ENCODE data around the gene RIPK4. TPM values are rescaled to one million over a fixed set of nuclear protein-coding genes. Genes with fewer than 3 reads are reported as not detected.

RIPK4 gene
- total RNA-seq, 1 experiment from 2014 or later, result not detected

GRCh38 chr21:41768437-41769042 is 1.7 kb upstream of the RIPK4 start:
- Histone ChIP-seq H3K27ac (no peak overlapping the region), H3K36me3 (no peaks in the 10 kb centered on the region), H3K9me3 (replicated peaks) (no peaks in the 10 kb centered on the region), H3K4me1 (no peaks in the 10 kb centered on the region), H3K4me3 (no peak overlapping the region), H3K27me3 (peaks cover 15% of the 10 kb centered on the region; the same call in 1 of the 2 replicates)
- DNase-seq, result no peak

- H3K4me1 ChIP-seq, result no peaks in the 10 kb centered on the region
- peaks cover 15% of the 10 kb centered on the region; the same call in 1 of the 2 replicates for H3K27me3 ChIP-seq
- no peaks in the 10 kb centered on the region for H3K36me3 ChIP-seq
- no peak overlapping the region for H3K4me3 ChIP-seq
- no peak overlapping the region for H3K27ac ChIP-seq
- DNase-seq, result no peak
- H3K9me3 ChIP-seq (replicated peaks), result no peaks in the 10 kb centered on the region
Observed at GRCh38 chr21:41767606-41768436, 969 bp upstream of the RIPK4 start.

GRCh38 chr21:41765973-41766882 is 624 bp downstream of the RIPK4 start:
- Histone ChIP-seq H3K27ac (no peak overlapping the region), H3K36me3 (no peaks in the 10 kb centered on the region), H3K4me1 (no peaks in the 10 kb centered on the region), H3K4me3 (no peak overlapping the region), H3K9me3 (replicated peaks) (no peaks in the 10 kb centered on the region), H3K27me3 (peaks cover 27% of the 10 kb centered on the region; the same call in 1 of the 2 replicates)
- DNase-seq, result no peak

GRCh38 chr21:41765420-41765821 is 1.4 kb downstream of the RIPK4 start:
- DNase-seq, result no peak
- Histone ChIP-seq H3K4me3 (no peak overlapping the region), H3K9me3 (replicated peaks) (no peaks in the 10 kb centered on the region), H3K4me1 (no peaks in the 10 kb centered on the region), H3K27ac (no peak overlapping the region), H3K27me3 (peaks cover 29% of the 10 kb centered on the region; the same call in 1 of the 2 replicates), H3K36me3 (no peaks in the 10 kb centered on the region)

- DNase-seq, result no peak
- Histone ChIP-seq H3K4me3 (no peak overlapping the region), H3K27me3 (peaks cover 29% of the 10 kb centered on the region; the same call in 1 of the 2 replicates), H3K36me3 (no peaks in the 10 kb centered on the region), H3K9me3 (replicated peaks) (no peaks in the 10 kb centered on the region), H3K4me1 (no peaks in the 10 kb centered on the region), H3K27ac (no peak overlapping the region)
Observed at GRCh38 chr21:41764558-41765419, 2.1 kb downstream of the RIPK4 start.

GRCh38 chr21:41763996-41764395 is 2.9 kb downstream of the RIPK4 start:
- H3K4me1 ChIP-seq, result no peaks in the 10 kb centered on the region
- DNase-seq, result no peak
- H3K9me3 ChIP-seq (replicated peaks), result no peaks in the 10 kb centered on the region
- H3K4me3 ChIP-seq, result no peak overlapping the region
- H3K27ac ChIP-seq, result no peak overlapping the region
- peaks cover 25% of the 10 kb centered on the region; the same call in 1 of the 2 replicates for H3K27me3 ChIP-seq
- H3K36me3 ChIP-seq, result no peaks in the 10 kb centered on the region

- Histone ChIP-seq H3K27me3 (peaks cover 21% of the 10 kb centered on the region; the same call in 1 of the 2 replicates), H3K36me3 (no peaks in the 10 kb centered on the region), H3K27ac (no peak overlapping the region), H3K4me1 (no peaks in the 10 kb centered on the region), H3K4me3 (no peak overlapping the region), H3K9me3 (replicated peaks) (no peaks in the 10 kb centered on the region)
- no peak for DNase-seq
Observed at GRCh38 chr21:41763398-41763931, 3.4 kb downstream of the RIPK4 start.

- Histone ChIP-seq H3K27ac (no peak overlapping the region), H3K36me3 (no peaks in the 10 kb centered on the region), H3K9me3 (replicated peaks) (no peaks in the 10 kb centered on the region), H3K4me3 (no peak overlapping the region), H3K27me3 (peaks cover 17% of the 10 kb centered on the region; the same call in 1 of the 2 replicates), H3K4me1 (no peaks in the 10 kb centered on the region)
- DNase-seq, result no peak
Observed at GRCh38 chr21:41762753-41763152, 4.1 kb downstream of the RIPK4 start.

GRCh38 chr21:41761934-41762635 is 4.8 kb downstream of the RIPK4 start:
- Histone ChIP-seq H3K27ac (no peak overlapping the region), H3K9me3 (replicated peaks) (no peaks in the 10 kb centered on the region), H3K4me1 (no peaks in the 10 kb centered on the region), H3K27me3 (peaks cover 17% of the 10 kb centered on the region; the same call in 1 of the 2 replicates), H3K36me3 (no peaks in the 10 kb centered on the region), H3K4me3 (no peak overlapping the region)
- no peak for DNase-seq

- Histone ChIP-seq H3K9me3 (replicated peaks) (no peaks in the 10 kb centered on the region), H3K27me3 (peaks cover 17% of the 10 kb centered on the region; the same call in 1 of the 2 replicates), H3K4me1 (no peaks in the 10 kb centered on the region), H3K4me3 (no peak overlapping the region), H3K36me3 (no peaks in the 10 kb centered on the region), H3K27ac (no peak overlapping the region)
- no peak for DNase-seq
Observed at GRCh38 chr21:41761211-41761933, 5.5 kb downstream of the RIPK4 start.

- Histone ChIP-seq H3K4me1 (no peaks in the 10 kb centered on the region), H3K27ac (no peak overlapping the region), H3K9me3 (replicated peaks) (no peaks in the 10 kb centered on the region), H3K36me3 (no peaks in the 10 kb centered on the region), H3K4me3 (no peak overlapping the region), H3K27me3 (peaks cover 17% of the 10 kb centered on the region; the same call in 1 of the 2 replicates)
- no peak for DNase-seq
Observed at GRCh38 chr21:41760411-41760810, 6.4 kb downstream of the RIPK4 start.

- Histone ChIP-seq H3K4me3 (no peak overlapping the region), H3K9me3 (replicated peaks) (no peaks in the 10 kb centered on the region), H3K27ac (no peak overlapping the region), H3K4me1 (no peaks in the 10 kb centered on the region), H3K36me3 (no peaks in the 10 kb centered on the region), H3K27me3 (peaks cover 17% of the 10 kb centered on the region; the same call in 1 of the 2 replicates)
- DNase-seq, result no peak
Observed at GRCh38 chr21:41759926-41760325, 6.9 kb downstream of the RIPK4 start.
